Parathyroid adenoma (tissue), 2 donors: Measurements from ENCODE around the gene PF4V1.
A peak's percentile ranks its signal among the peaks of the same experiment; 100 is the strongest.

Experiments
- H2AFZ ChIP-seq: fragments of 300-600 bp; sonication (generic); one replicate; pipeline ENCODE4 v1.7.0; 2017; ENCODE audit warnings: antibody characterized with exemption, mild to moderate bottlenecking
- H3K27ac ChIP-seq: fragments of 300-600 bp; sonication (generic); one replicate; pipeline ENCODE4 v1.7.0; 2017
- H3K27me3 ChIP-seq: fragments of 300-600 bp; sonication (generic); one replicate; pipeline ENCODE4 v1.7.0; 2017; ENCODE audit warnings: low read length; ENCODE audit not compliant: control insufficient read depth, insufficient read depth
- H3K36me3 ChIP-seq: fragments of 300-600 bp; sonication (generic); one replicate; pipeline ENCODE4 v1.7.0; 2017; ENCODE audit warnings: low read length; ENCODE audit not compliant: control insufficient read depth, insufficient read depth
- H3K4me1 ChIP-seq: fragments of 300-600 bp; sonication (generic); one replicate; pipeline ENCODE4 v1.7.0; 2017; ENCODE audit warnings: control low read depth
- H3K4me2 ChIP-seq: fragments of 300-600 bp; sonication (generic); one replicate; pipeline ENCODE4 v1.7.0; 2017; ENCODE audit warnings: low read length
- H3K4me3 ChIP-seq: fragments of 300-600 bp; sonication (generic); one replicate; pipeline ENCODE4 v1.7.0; 2017; ENCODE audit warnings: low read depth, low read length
- H3K79me2 ChIP-seq: fragments of 300-600 bp; sonication (generic); one replicate; pipeline ENCODE4 v1.7.0; 2017; ENCODE audit warnings: control low read depth
- H3K9ac ChIP-seq: fragments of 300-600 bp; sonication (generic); one replicate; pipeline ENCODE4 v1.7.0; 2017; ENCODE audit warnings: mild to moderate bottlenecking
- H3K9me3 ChIP-seq: fragments of 300-600 bp; sonication (generic); one replicate; pipeline ENCODE4 v1.7.0; 2017; ENCODE audit warnings: low read length; ENCODE audit not compliant: control insufficient read depth
- TF ChIP-seq, protein P1 (sequence below): fragments of 300-600 bp; sonication (generic); IDR thresholded peaks from one replicate; pipeline ENCODE4 v1.7.0; 2017; ENCODE audit warnings: antibody characterized with exemption, mild to moderate bottlenecking
- donor health status: primary hyperparathyroidism.

PF4V1 gene

GRCh38 chr4:73866246-73866645 lies 13.2 kb downstream of the PF4V1 start:
- Histone ChIP-seq H3K4me1 (no peaks in the 10 kb centered on the region), H3K36me3 (no peaks in the 10 kb centered on the region), H2AFZ (no peak overlapping the region), H3K9ac (no peak overlapping the region), H3K79me2 (no peaks in the 10 kb centered on the region), H3K27me3 (peaks cover 2% of the 10 kb centered on the region), H3K9me3 (no peaks in the 10 kb centered on the region), H3K27ac (no peak overlapping the region), H3K4me3 (no peak overlapping the region), H3K4me2 (no peak overlapping the region)
- TF ChIP-seq, protein P1, sequence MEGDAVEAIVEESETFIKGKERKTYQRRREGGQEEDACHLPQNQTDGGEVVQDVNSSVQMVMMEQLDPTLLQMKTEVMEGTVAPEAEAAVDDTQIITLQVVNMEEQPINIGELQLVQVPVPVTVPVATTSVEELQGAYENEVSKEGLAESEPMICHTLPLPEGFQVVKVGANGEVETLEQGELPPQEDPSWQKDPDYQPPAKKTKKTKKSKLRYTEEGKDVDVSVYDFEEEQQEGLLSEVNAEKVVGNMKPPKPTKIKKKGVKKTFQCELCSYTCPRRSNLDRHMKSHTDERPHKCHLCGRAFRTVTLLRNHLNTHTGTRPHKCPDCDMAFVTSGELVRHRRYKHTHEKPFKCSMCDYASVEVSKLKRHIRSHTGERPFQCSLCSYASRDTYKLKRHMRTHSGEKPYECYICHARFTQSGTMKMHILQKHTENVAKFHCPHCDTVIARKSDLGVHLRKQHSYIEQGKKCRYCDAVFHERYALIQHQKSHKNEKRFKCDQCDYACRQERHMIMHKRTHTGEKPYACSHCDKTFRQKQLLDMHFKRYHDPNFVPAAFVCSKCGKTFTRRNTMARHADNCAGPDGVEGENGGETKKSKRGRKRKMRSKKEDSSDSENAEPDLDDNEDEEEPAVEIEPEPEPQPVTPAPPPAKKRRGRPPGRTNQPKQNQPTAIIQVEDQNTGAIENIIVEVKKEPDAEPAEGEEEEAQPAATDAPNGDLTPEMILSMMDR = no peak

DNA sequence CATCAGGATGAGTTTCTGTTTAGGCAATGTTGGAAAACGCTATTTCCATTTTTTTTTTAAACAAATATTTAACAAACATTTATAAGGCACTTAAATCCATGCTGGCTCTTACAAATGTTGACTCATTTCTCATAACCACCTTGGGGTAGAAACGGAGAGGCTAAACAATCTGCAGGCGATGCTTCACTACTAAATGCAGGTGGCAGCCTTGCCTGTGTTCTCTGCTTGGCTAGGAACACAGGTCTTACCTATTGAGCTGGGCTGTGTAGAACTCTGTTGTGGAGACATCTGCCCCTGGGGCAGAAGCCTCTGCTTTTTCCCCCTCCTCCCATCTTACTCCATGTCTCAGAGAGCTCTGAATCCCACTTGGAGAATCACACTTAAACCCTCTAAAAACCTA lies 14.7 kb downstream of the PF4V1 start:
- TF ChIP-seq, protein P1 = no peak
- no peaks in the 10 kb centered on the region for H3K79me2 ChIP-seq

DNA sequence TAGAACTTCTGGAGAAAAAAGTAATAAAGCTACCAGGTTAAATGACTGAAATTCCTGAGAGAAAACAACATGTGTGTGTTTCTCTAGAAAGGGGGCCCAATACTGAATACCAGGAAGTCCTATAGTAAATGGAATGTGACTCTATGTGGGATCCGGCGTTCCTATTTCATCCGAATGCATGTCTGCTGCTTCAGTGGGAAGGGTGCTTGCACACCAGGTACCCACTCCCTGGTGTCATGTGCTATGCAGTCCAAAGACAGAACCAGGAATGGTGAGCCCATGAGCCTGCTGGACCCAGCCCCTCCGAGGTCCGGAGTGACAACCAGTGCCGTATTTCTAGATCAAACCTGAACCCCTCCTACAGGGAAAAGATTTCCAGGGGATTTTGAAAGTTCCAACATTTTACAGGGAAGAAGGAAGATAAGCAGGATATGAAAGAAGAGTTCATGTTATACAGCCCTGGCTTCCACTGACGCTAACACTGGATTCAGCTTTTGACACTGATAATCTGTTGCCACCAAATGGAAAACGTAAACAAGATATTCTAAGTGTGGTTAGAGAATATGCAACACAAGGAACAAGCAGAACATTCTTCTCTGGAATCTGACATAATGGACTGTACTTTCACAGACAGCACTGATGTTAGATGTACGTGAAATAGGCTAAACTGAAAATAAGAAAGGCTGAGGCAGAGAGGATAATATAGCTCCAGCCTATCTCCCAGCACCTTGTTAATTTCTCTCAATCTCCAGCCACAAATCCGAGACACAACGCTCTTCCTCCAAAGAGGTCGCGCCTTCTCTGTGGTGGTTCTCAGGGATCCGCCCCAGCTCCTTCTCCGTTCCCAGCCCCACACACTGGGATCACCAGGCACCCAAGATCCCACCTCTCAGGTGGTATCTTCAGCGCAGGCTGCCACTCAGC lies 15.4 kb downstream of the PF4V1 start:
- Histone ChIP-seq H3K4me3 (peak overlapping the region; percentile 55), H3K79me2 (no peaks in the 10 kb centered on the region), H3K9ac (no peak overlapping the region), H3K27me3 (peaks cover 2% of the 10 kb centered on the region), H3K9me3 (no peaks in the 10 kb centered on the region), H3K36me3 (no peaks in the 10 kb centered on the region), H2AFZ (peak overlapping the region; percentile 62), H3K4me2 (peak overlapping the region; percentile 76), H3K4me1 (no peaks in the 10 kb centered on the region), H3K27ac (no peak overlapping the region)
- TF ChIP-seq, protein P1 = no peak

More for the DNA sequence above, 14.7 kb downstream of the PF4V1 start:
- Histone ChIP-seq H3K9ac (no peak overlapping the region), H2AFZ (no peak overlapping the region), H3K36me3 (no peaks in the 10 kb centered on the region), H3K4me1 (no peaks in the 10 kb centered on the region), H3K9me3 (no peaks in the 10 kb centered on the region), H3K27ac (no peak overlapping the region), H3K4me2 (no peak overlapping the region), H3K4me3 (no peak overlapping the region), H3K27me3 (peaks cover 2% of the 10 kb centered on the region)

- Histone ChIP-seq H3K4me3 (peak within 1 kb of the TSS; percentile 55), H3K4me2 (peak within 1 kb of the TSS; percentile 76), H3K9me3 (no peaks in the 10 kb centered on the region), H3K36me3 (no peaks in the 10 kb centered on the region), H3K27ac (no peak within 1 kb of the TSS), H3K27me3 (peaks cover 2% of the 10 kb centered on the region), H2AFZ (peak within 1 kb of the TSS; percentile 62), H3K79me2 (no peaks in the 10 kb centered on the region), H3K9ac (no peak within 1 kb of the TSS), H3K4me1 (no peaks in the 10 kb centered on the region)
- TF ChIP-seq, protein P1 = no peak
These were observed 16.3 kb downstream of the PF4V1 start, which contains the start of gene CXCL1 for GRCh38 chr4:73869130-73870055. Gene CXCL1, plus strand, starts transcription at chr4:73869393. Its CDS starts 78 bp downstream, at chr4:73869471.
